Mesendoderm (in vitro differentiated cells): ENCODE measurements around the gene THSD7A.
"Not testable (repeated sequence)": the region's sequence is repeated elsewhere in the genome, so short reads cannot be mapped to it uniquely, and the experiment has no call there.

ENCODE experiments used
- DNase-seq: peaks from one replicate; pipeline ENCODE4 v3.0.0; 2013
- H2AK5ac ChIP-seq: 2 replicates; pipeline ENCODE4 v1.6.1; 2013; ENCODE audit warnings: low read length, inconsistent platforms
- H2BK120ac ChIP-seq: 2 replicates; pipeline ENCODE4 v1.6.1; 2013; ENCODE audit warnings: low read depth, mild to moderate bottlenecking, low read length, moderate library complexity, mixed read lengths
- H2BK15ac ChIP-seq: replicated peaks from 2 replicates; pipeline ENCODE4 v1.6.1; 2013; ENCODE audit warnings: low read depth, mild to moderate bottlenecking, moderate library complexity
- H2BK5ac ChIP-seq: 2 replicates; pipeline ENCODE4 v1.6.1; 2013; ENCODE audit warnings: low read length, inconsistent platforms
- H3K18ac ChIP-seq: 2 replicates; pipeline ENCODE4 v1.6.1; 2013; ENCODE audit warnings: mild to moderate bottlenecking, low read length, mixed read lengths
- H3K23ac ChIP-seq: one replicate; pipeline ENCODE4 v1.6.1; 2013; ENCODE audit warnings: low read length
- H3K27ac ChIP-seq: 2 replicates; pipeline ENCODE4 v1.5.1; 2013; ENCODE audit warnings: low read depth, mild to moderate bottlenecking, inconsistent platforms, low read length, moderate library complexity
- H3K27me3 ChIP-seq: 2 replicates; pipeline ENCODE4 v1.6.1; 2013; ENCODE audit warnings: low read length, control low read depth, mild to moderate bottlenecking, inconsistent platforms; ENCODE audit not compliant: insufficient read depth, poor library complexity
- H3K36me3 ChIP-seq: 2 replicates; pipeline ENCODE4 v1.6.1; 2013; ENCODE audit warnings: low read length, inconsistent platforms; ENCODE audit not compliant: control insufficient read depth, insufficient read depth
- H3K4ac ChIP-seq: one replicate; pipeline ENCODE4 v1.6.1; 2013; ENCODE audit warnings: low read depth, mild to moderate bottlenecking, low read length, moderate library complexity
- H3K4me1 ChIP-seq: 2 replicates; pipeline ENCODE4 v1.6.1; 2013; ENCODE audit warnings: low read depth, low read length, inconsistent platforms; ENCODE audit not compliant: control insufficient read depth
- H3K4me2 ChIP-seq: 2 replicates; pipeline ENCODE4 v1.6.1; 2013; ENCODE audit warnings: low read length
- H3K4me3 ChIP-seq: 2 replicates; pipeline ENCODE4 v1.5.1; 2013; ENCODE audit warnings: mild to moderate bottlenecking, low read length
- H3K56ac ChIP-seq: one replicate; pipeline ENCODE4 v1.6.1; 2013; ENCODE audit warnings: low read length
- H3K79me1 ChIP-seq: 2 replicates; pipeline ENCODE4 v1.6.1; 2013; ENCODE audit warnings: low read length, inconsistent platforms
- H3K79me2 ChIP-seq: 2 replicates; pipeline ENCODE4 v1.6.1; 2013; ENCODE audit warnings: mild to moderate bottlenecking, low read length; ENCODE audit not compliant: control insufficient read depth, insufficient read depth
- H3K9ac ChIP-seq: 2 replicates; pipeline ENCODE4 v1.6.1; 2013; ENCODE audit warnings: low read length, inconsistent platforms
- H4K5ac ChIP-seq: one replicate; pipeline ENCODE4 v1.6.1; 2013; ENCODE audit warnings: low read length
- H4K8ac ChIP-seq: one replicate; pipeline ENCODE4 v1.6.1; 2013; ENCODE audit warnings: low read depth, mild to moderate bottlenecking, control low read depth, low read length, moderate library complexity
- WGBS: extraction: QIAGEN DNeasy Blood & Tissue Kit; methylation state at CpG from one replicate; pipeline ENCODE4 v1.1.7; 2013; ENCODE audit warnings: low lambda C conversion rate, missing lambda C conversion rate; ENCODE audit not compliant: insufficient coverage; ENCODE audit errors: extremely low coverage; 5-methylcytosine and 5-hydroxymethylcytosine counted together

THSD7A gene

DNA sequence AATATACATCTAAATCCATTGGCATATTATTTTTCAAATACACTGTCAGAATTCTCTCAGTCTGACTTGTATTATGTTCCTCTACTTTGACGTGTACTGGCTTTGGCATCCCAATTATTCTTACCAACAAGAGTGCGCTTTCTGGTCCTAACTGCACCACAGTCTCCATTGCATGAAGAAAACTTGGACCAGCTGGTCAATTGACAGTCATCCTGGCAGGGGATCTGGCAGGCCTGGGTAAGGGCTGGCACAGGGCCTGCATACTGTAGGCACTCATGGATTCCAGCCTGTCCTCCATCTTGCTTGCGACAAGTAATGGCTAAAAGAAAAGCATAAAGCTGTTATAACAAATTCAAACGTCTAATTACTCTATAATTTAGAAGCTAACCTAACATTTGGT is 384.9 kb downstream of the THSD7A start:
- WGBS: no CpG with 5 or more reads among the region's 4 CpGs
- Histone ChIP-seq H4K5ac (no peak overlapping the region), H3K4me3 (no peak overlapping the region), H3K4ac (no peak overlapping the region), H2BK5ac (no peak overlapping the region), H4K8ac (no peak overlapping the region), H3K79me2 (no peaks in the 10 kb centered on the region), H3K4me2 (no peak overlapping the region), H3K36me3 (no peaks in the 10 kb centered on the region), H3K9ac (no peak overlapping the region), H3K23ac (no peak overlapping the region), H3K4me1 (no peaks in the 10 kb centered on the region), H2BK120ac (no peak overlapping the region), H2AK5ac (no peak overlapping the region), H3K27ac (no peak overlapping the region), H3K18ac (no peak overlapping the region), H2BK15ac (no peak overlapping the region), H3K56ac (no peak overlapping the region), H3K79me1 (no peaks in the 10 kb centered on the region), H3K27me3 (no peaks in the 10 kb centered on the region)
- no peak for DNase-seq

DNA sequence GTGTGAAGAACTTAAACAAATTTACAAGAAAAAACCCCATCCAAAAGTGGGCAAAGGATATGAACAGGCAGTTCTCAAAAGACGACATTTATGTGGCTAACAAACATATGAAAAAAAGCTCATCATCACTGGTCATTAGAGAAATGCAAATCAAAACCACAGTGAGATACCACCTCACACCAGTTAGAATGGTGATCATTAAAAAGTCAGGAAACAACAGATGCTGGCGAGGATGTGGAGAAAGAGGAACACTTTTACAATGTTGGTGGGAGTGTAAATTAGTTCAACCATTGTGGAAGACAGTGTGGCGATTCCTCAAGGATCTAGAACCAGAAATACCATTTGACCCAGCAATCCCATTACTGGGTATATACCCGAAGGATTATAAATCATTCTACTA is 388.1 kb downstream of the THSD7A start:
- H2BK120ac ChIP-seq, H4K5ac ChIP-seq, H3K18ac ChIP-seq, H3K9ac ChIP-seq, H3K4me2 ChIP-seq, H3K36me3 ChIP-seq, H2BK15ac ChIP-seq, H3K56ac ChIP-seq, H2AK5ac ChIP-seq, H3K4ac ChIP-seq, H3K27me3 ChIP-seq, H3K27ac ChIP-seq, H3K23ac ChIP-seq, H2BK5ac ChIP-seq, H4K8ac ChIP-seq, H3K79me1 ChIP-seq, H3K4me1 ChIP-seq, DNase-seq, H3K79me2 ChIP-seq, H3K4me3 ChIP-seq: not testable (repeated sequence)
- no CpG with 5 or more reads among the region's 4 CpGs for WGBS

- no peak overlapping the region for H4K8ac ChIP-seq
- H3K4me1 ChIP-seq: no peaks in the 10 kb centered on the region
- no peak overlapping the region for H2AK5ac ChIP-seq
- no peak overlapping the region for H3K4me3 ChIP-seq
- H2BK120ac ChIP-seq: no peak overlapping the region
- H3K79me2 ChIP-seq: no peaks in the 10 kb centered on the region
- no peak overlapping the region for H3K4ac ChIP-seq
- H2BK5ac ChIP-seq: no peak overlapping the region
- H3K27me3 ChIP-seq: no peaks in the 10 kb centered on the region
- H3K9ac ChIP-seq: no peak overlapping the region
- H3K79me1 ChIP-seq: no peaks in the 10 kb centered on the region
- no peak overlapping the region for H3K27ac ChIP-seq
- no peak overlapping the region for H3K56ac ChIP-seq
- H3K4me2 ChIP-seq: no peak overlapping the region
- no CpG with 5 or more reads among the region's 1 CpG for WGBS
- no peak overlapping the region for H3K23ac ChIP-seq
- no peak overlapping the region for H2BK15ac ChIP-seq
- H3K18ac ChIP-seq: no peak overlapping the region
- no peaks in the 10 kb centered on the region for H3K36me3 ChIP-seq
- no peak overlapping the region for H4K5ac ChIP-seq
- DNase-seq: no peak
Observed at GRCh38 chr7:11437994-11438393, 394.0 kb downstream of the THSD7A start.

- no peak overlapping the region for H3K23ac ChIP-seq
- no peak overlapping the region for H4K8ac ChIP-seq
- H3K18ac ChIP-seq: no peak overlapping the region
- H3K4ac ChIP-seq: no peak overlapping the region
- H3K56ac ChIP-seq: no peak overlapping the region
- H3K27ac ChIP-seq: no peak overlapping the region
- no peak for DNase-seq
- no peak overlapping the region for H3K4me2 ChIP-seq
- H3K36me3 ChIP-seq: no peaks in the 10 kb centered on the region
- no peaks in the 10 kb centered on the region for H3K4me1 ChIP-seq
- H2AK5ac ChIP-seq: no peak overlapping the region
- no peak overlapping the region for H4K5ac ChIP-seq
- no peaks in the 10 kb centered on the region for H3K27me3 ChIP-seq
- no peak overlapping the region for H3K4me3 ChIP-seq
- no CpG with 5 or more reads among the region's 2 CpGs for WGBS
- H2BK15ac ChIP-seq: no peak overlapping the region
- no peak overlapping the region for H3K9ac ChIP-seq
- no peaks in the 10 kb centered on the region for H3K79me2 ChIP-seq
- no peak overlapping the region for H2BK5ac ChIP-seq
- no peaks in the 10 kb centered on the region for H3K79me1 ChIP-seq
- H2BK120ac ChIP-seq: no peak overlapping the region
Observed at GRCh38 chr7:11436773-11437524, 395.0 kb downstream of the THSD7A start.

DNA sequence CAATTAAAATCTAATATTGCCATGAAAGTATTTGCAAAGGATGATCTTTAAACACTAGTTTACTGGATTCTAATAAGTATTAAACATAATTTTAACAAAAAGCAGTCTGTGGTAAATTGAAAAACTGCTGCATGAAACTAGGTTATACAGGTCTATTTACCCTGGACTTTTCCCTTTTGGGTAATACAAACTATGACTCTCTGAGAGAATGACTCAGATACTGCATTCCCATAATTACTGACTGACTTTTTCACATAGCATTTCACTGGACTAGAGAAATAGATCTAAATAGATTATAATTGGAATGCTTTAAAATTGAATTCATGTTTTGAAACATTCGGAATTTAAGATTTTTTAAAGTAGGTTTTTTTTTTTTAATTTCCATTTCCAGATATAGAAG is 395.7 kb downstream of the THSD7A start:
- Histone ChIP-seq H2AK5ac (no peak overlapping the region), H4K8ac (no peak overlapping the region), H3K4me2 (no peak overlapping the region), H2BK5ac (no peak overlapping the region), H3K36me3 (no peaks in the 10 kb centered on the region), H2BK15ac (no peak overlapping the region), H2BK120ac (no peak overlapping the region), H3K27me3 (no peaks in the 10 kb centered on the region), H3K4me1 (no peaks in the 10 kb centered on the region), H3K4ac (no peak overlapping the region), H3K79me2 (no peaks in the 10 kb centered on the region), H3K27ac (no peak overlapping the region), H3K9ac (no peak overlapping the region), H3K23ac (no peak overlapping the region), H3K18ac (no peak overlapping the region), H4K5ac (no peak overlapping the region), H3K4me3 (no peak overlapping the region), H3K79me1 (no peaks in the 10 kb centered on the region), H3K56ac (no peak overlapping the region)
- no peak for DNase-seq
- 100% methylated on average over 1 of the region's 1 CpG for WGBS

GRCh38 chr7:11434366-11434765 is 397.6 kb downstream of the THSD7A start:
- no peak for DNase-seq
- Histone ChIP-seq H3K9ac (no peak overlapping the region), H3K79me1 (no peaks in the 10 kb centered on the region), H3K4me1 (no peaks in the 10 kb centered on the region), H3K18ac (no peak overlapping the region), H2BK5ac (no peak overlapping the region), H3K27ac (no peak overlapping the region), H4K5ac (no peak overlapping the region), H3K23ac (no peak overlapping the region), H3K36me3 (no peaks in the 10 kb centered on the region), H2BK120ac (no peak overlapping the region), H3K79me2 (no peaks in the 10 kb centered on the region), H2BK15ac (no peak overlapping the region), H2AK5ac (no peak overlapping the region), H3K56ac (no peak overlapping the region), H3K4ac (no peak overlapping the region), H3K4me2 (no peak overlapping the region), H3K4me3 (no peak overlapping the region), H3K27me3 (no peaks in the 10 kb centered on the region), H4K8ac (no peak overlapping the region)
